Activated T-cell treated with anti-CD3 and anti-CD28 coated beads, Interleukin-2, amount 50 U/mL, for 48 hours (primary cell): Measurements from ENCODE around the gene KCTD6.

ENCODE experiments used
- DNase-seq, 2 experiments: peaks; one replicate each; pipeline ENCODE4 v3.0.0-alpha.2; 2020

The KCTD6 gene

GRCh38 chr3:58491506-58492402 is at the start of gene KCTD6:
TSS of gene KCTD6 (plus strand) at chr3:58492096. CDS start at chr3:58498756, 6,660 bp downstream.
- peak; percentile 89 to 93 for DNase-seq

DNA sequence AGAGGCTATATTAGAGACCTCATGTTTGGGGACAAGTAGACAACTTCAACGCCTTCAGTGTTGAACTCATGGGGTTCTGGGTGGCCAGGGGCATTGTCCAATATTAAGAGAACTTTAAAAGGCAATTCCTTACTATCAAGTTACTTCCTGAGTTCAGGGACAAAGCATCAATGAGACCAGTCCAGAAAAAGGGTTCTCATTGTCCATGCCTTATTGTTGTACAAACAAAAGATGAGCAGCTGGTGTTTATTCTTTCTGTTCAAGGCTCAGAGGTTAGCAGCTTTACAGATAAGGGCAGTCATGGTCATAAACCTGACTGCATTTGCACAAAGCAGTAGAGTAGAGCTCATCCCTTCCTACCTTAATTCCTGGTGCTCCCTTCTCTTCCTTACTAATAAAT is 39.7 kb upstream of the KCTD6 start:
- DNase-seq = no peak

DNA sequence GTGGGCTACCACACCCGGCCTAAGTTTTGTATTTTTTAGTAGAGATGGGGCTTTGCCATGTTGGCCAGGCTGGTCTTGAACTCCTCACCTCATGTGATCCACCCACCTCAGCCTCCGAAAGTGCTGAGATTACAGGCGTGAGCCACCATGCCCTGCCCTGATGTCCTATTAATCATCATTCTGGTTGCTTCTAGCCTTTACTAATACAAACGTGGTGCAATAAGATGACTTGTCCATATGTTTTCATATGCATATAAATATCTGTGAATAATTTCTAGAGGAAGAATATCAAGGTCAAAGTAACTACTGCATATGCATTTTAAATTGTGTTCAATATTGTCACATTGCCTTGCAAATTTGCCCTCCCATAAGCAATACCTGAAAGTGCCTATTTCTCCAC is 32.7 kb upstream of the KCTD6 start:
- DNase-seq = no peak

GRCh38 chr3:58462829-58463180 is 29.1 kb upstream of the KCTD6 start:
- DNase-seq = no peak

GRCh38 chr3:58463181-58463941 is 28.5 kb upstream of the KCTD6 start:
- peak; percentile 82 to 86 for DNase-seq

GRCh38 chr3:58463942-58464271 is 28.0 kb upstream of the KCTD6 start:
- DNase-seq = no peak

GRCh38 chr3:58464866-58465265 is 27.0 kb upstream of the KCTD6 start:
- peak; percentile 32 to 38 for DNase-seq

DNA sequence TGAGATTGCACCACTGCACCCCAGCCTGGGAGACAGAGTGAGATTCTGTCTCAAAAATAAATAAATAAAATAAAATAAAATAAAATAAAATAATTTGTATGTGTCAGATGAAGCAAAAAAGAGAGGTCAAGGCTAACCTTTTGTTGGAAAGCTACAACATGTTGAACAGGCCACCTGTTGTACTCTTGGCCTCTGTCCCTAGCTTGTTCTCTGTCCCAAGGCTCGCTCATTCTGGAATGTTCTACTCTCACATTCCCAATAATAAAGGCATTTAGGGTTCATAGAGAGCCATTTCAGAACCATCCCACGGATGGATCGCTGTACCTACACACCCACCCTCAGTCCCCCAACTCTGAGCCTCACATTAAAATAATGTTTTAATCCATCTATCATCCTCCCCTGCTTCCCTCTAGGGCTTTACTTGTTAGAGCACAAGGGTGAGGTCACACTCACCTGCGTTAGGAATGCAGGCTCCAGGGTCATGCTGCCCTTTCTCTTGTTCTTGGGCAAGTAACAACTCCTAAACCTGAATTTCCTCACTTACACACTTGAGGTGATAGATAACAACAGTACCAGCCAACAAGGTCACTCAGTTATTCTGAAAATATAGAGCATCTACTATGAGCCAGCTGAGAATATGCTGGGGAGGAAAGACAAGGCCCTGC is 24.9 kb upstream of the KCTD6 start:
- DNase-seq = no peak

- DNase-seq = no peak
Observed at GRCh38 chr3:58469096-58469495, 22.8 kb upstream of the KCTD6 start.

DNA sequence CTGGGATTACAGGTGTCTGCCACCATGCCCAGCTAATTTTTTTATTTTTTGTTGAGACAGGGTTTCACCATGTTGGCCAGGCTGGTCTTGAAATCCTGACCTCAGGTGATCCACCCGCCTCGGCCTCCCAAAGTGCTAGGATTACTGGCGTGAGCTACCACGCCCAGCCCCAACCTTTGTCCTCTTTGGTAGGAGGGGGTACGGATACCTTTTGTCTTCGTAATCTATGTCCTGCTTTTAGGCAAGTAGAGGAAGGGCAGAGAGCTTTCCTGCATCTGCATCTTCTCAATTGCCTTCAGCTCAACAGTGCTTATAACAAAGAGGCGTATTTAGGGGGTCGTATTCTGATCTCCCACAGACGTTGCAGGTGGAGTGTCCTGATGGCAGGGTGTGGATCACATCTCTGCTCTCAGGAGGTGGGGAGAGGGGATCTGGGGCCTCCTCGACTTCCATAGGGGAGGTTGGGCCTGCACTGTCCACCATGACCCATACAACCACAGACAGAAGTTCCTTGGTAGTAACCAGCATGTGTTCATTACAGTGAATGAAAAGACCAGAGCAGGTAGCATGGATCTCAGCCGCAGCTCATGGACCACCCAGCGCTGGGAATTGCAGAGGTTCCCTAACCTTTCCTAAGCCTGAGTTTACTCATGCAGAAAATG is 21.4 kb upstream of the KCTD6 start:
- DNase-seq = no peak

DNA sequence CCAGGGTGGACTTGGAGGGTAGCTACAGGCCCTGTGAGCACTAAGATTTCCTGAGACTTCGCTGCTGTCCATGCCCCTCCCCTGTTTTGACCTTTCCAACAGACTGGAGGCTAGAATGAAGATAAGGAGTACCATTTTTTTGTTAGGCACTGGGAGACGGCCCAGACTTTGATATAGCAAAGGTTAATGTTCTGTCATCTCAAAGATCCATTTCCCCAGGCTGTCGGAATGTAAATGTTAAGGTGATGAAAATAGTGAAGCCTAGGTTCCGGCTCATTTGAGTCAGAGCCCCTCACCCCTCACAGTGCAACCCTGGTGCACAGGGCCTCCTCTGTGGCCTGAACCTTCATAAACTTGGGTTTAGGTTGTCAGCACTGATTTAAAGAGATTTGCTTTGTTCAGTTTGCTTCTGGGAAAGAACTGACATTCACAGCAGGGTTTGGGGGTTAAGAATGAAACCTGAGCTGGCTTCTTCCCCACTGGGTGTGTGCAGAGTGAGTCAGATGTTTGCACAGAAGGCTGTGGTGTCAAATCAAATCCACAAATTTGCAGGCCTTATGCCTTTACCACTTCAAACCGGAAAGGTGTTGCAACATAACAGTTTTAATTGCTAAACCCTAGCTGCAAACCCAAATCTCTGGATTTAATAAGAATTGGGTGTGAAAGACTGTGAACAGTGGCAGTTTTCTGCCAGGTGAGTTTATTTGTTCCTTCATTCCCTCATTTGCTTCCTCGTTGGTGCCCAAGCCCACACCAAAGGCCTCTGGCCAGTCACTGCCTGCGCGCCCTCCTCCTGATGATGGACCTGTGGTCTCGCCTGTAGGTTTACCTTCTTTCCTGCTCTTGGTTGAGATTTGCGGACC is 20.6 kb upstream of the KCTD6 start:
- peak; percentile 69 to 73 for DNase-seq

- DNase-seq = no peak
Observed at GRCh38 chr3:58473275-58473674, 18.6 kb upstream of the KCTD6 start.

DNA sequence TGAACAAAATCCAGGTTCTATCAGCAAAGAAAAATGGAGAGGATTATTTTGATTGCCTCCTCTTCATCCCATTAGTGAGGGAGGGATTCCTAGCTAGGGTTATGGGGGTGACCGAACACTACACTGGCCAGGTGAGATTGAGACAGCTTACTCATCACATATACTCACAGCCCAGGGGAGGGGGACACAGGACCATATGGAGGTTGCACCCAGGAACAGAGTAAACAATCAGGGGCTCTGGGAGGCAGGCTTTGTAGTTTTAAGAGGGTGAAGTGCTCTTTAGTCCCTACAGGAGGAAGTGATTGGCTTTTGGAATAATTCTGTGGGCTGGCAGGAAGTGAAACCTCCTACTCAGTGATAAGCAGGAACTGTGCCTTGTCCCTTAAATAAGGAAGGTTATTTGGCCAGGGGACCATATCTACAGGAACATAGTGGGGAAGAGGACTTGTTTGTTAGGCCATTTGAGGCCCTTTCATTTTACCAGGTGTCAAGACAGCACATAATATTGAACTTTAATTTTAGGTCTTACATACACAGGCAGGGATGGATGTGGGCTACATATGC is 17.5 kb upstream of the KCTD6 start:
- DNase-seq = no peak

GRCh38 chr3:58474967-58475578 is 16.8 kb upstream of the KCTD6 start:
- no peak for DNase-seq

DNA sequence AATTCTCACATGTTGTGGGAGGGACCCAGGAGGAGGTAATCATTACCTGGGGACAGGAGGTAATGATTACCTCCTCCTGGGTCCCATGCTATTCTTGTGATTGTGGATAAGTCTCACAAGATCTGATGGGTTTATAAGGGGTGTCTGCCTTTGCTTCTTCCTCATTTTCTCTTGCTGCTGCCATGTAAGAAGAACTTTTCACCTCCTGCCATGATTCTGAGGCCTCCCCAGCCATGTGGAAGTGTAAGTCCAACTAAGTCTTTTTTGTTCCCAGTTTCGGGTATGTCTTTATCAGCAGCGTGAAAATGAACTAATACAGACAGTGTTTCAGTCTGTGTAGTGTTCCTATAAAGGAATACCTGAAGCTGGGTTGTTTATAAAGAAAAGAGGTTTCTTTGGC is 13.1 kb upstream of the KCTD6 start:
- no peak for DNase-seq

- no peak for DNase-seq
Observed at GRCh38 chr3:58480309-58480708, 11.6 kb upstream of the KCTD6 start.

GRCh38 chr3:58482917-58483636 is 8.8 kb upstream of the KCTD6 start:
- no peak for DNase-seq

GRCh38 chr3:58484045-58484721 is 7.7 kb upstream of the KCTD6 start:
- DNase-seq = no peak

GRCh38 chr3:58484722-58485069 is 7.2 kb upstream of the KCTD6 start:
- DNase-seq = no peak

- no peak for DNase-seq
Observed at GRCh38 chr3:58485801-58486435, 6.0 kb upstream of the KCTD6 start.
